AG10803 (cell line): ENCODE data around the gene SLC12A8.

Experiments
- DNase-seq: peaks from one replicate; pipeline ENCODE4 v3.0.0; 2010; ENCODE audit warnings: low read depth
- H3K4me3 ChIP-seq: 2 replicates; pipeline ENCODE4 v1.5.1; 2011; ENCODE audit warnings: mild to moderate bottlenecking, low read length, control low read depth
- CTCF ChIP-seq: conservative IDR thresholded peaks from 2 replicates; pipeline ENCODE4 v1.5.1; 2011; ENCODE audit warnings: mild to moderate bottlenecking, low read length, control low read depth, inconsistent platforms

Gene SLC12A8

GRCh38 chr3:125154800-125155269, 57.7 kb downstream of the SLC12A8 start:
- no peak for TF ChIP-seq CTCF
- DNase-seq = no peak
- H3K4me3 ChIP-seq = no peak overlapping the region

DNA sequence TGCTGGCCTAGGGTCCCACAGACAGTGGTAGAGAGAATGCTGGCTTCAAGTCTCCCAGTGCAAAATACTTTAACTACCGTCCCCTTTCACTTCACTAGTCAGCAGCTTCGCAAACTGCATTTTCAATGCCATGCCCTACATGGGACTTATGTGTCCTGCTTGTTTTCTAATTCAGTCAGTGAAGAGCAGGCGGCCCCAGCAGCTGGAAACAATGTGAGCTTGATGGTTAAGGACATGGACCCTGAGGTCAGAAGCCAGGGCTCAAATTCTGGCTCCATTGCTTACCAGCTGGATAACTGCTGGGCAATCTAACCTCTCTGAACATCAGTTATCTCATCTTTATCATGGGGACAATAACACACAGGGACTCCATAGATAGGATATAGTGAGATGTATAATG, 58.4 kb downstream of the SLC12A8 start:
- H3K4me3 ChIP-seq = no peak overlapping the region
- no peak for TF ChIP-seq CTCF

DNA sequence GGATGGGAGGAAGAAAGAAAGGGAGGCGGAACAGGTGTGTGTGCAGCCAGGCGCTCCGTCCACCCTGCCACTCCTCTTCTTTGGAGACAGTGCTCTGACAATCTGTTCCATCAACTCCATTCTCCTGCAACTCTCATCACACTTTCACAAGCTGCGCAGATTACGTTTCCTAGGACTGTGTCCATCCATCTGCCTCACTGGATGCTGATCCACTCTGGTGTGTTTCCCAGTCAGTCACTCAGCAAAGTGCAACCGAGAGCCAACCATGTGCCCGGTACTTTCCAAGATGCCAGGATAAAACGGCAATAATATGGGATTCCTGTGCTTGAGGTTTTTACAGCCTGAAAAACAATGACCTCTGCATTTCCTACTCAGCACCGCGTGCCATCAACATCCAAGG, 59.6 kb downstream of the SLC12A8 start:
- no peak for TF ChIP-seq CTCF
- DNase-seq = no peak
- no peak overlapping the region for H3K4me3 ChIP-seq

More for the DNA sequence above, 58.4 kb downstream of the SLC12A8 start:
- no peak for DNase-seq

DNA sequence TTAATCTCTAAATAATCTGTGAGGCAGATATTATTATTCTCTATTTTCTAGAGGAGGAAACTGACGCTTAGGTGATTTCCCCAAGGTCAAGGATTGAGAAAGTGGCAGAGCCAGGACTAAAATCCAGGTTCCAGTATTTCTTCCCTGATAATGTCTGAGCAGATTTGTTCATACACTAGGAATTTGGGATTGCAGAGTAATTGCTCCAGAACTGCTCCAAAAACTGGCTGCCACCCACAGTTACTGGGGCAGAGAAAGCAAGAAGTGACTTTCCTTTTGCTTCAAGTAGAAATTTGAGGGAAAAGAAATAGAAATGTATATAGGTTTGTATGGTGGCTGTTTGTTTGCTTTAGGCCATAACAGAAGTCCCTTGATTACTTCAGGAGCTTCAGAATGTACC, 60.6 kb downstream of the SLC12A8 start:
- DNase-seq = peak; percentile 76
- no peak; the same call in 1 of the 2 replicates for TF ChIP-seq CTCF
- H3K4me3 ChIP-seq = no peak overlapping the region

GRCh38 chr3:125151442-125151817, 61.1 kb downstream of the SLC12A8 start:
- TF ChIP-seq CTCF = no peak
- DNase-seq = no peak
- H3K4me3 ChIP-seq = no peak overlapping the region

DNA sequence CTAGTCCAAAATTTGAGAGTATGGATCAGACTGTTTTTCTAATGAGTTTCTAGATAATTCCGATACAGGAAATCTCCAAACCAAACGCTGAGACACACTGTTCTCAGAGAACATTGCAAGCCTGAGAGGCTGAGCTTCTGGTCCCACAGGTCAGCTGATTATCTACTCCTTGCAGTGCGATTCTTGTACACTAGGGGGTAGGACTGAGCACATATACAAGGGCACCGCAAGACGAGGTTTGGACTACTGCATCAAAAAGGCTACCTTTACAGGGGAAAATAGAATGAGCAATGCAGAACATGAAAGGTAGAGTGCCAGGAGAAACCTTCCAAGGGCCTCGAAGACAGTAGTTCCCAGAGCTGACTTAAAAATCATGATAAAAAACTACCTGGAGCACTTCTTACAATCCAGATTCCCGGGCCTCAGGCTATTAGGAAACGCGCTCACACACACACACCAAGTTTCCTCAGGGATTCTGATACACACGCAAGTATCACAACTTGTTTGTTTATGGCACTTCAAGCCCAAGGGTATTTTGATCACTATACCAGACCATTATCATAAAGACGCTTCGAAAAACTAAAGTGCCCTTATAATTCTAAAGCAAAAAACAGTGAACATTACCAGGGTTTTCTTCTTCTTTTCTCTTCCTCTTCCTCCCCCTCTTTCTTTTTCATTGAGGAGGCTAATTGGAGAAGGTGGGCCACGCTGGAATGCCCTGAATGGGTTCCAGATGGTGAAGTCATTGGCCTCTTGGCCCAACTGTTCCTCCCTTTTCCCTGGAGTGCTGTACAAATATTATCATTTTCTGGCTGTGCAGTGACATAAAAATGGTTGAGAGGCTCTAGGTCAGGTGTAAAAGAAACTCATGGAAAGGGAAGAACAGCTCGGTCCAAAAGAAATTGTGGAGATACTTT, 61.8 kb downstream of the SLC12A8 start:
- no peak overlapping the region for H3K4me3 ChIP-seq
- no peak for DNase-seq
- peak; percentile 26 for TF ChIP-seq CTCF

DNA sequence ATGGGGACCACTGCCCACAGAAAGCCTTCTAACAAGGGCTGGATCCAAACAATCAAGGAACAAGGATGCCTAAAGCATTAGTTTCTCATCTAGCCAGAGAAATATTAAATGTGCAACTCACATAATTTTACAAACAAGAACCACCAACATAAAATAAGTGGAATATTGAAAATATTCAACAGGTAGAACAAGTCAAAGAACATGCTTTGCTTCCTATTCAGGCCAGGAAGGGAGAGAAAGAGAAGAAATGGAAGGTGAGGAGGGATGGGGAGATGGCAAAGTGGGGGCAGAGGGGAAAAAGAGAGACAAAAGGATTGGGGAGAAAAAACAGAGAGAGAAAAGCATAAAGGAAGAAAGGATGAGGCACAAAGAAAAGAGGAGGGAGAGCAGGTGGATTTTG, 63.1 kb downstream of the SLC12A8 start:
- no peak overlapping the region for H3K4me3 ChIP-seq
- TF ChIP-seq CTCF = no peak

More for the DNA sequence above, 63.1 kb downstream of the SLC12A8 start:
- DNase-seq = no peak
